ENCODE results near the gene CNN2.
A peak's percentile ranks its signal among the peaks of the same experiment; 100 is the strongest.

DNA sequence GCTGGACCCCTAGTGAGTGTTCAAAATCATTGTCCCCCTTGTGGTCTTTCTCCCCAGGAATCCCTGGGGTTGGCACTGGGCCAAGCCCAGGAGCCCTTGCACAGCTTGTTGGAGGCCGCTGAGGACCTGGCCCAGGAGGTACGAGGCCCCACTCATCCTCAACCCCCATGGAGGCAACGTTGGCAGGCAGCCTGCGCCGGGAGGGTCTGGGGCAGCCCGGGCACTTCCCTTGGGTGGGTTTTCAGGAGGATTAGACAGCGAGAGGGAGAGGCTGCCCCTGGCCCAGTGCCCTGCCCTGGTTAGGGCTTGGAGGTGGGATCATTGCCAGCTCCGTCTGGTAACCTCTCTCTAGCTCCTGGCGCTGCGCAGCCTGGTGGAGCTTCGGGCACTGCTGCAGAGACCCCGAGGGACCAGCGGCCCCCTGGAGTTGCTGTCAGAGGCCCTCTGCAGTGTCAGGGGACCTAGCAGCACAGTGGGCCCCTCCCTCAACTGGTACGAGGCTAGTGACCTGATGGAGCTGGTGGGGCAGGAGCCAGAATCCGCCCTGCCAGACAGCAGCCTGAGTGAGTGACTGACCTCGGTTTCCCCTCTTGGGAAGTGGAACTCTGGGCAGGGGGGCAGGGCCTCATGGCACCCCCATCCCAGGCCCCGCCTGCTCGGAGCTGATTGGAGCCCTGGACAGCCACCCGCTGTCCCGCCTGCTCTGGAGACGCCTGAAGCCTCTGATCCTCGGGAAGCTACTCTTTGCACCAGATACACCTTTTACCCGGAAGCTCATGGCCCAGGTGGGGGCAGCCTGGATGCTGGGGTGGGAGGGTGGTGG, 16.5 kb downstream of the CNN2 start:
- TF ChIP-seq, protein P1, sequence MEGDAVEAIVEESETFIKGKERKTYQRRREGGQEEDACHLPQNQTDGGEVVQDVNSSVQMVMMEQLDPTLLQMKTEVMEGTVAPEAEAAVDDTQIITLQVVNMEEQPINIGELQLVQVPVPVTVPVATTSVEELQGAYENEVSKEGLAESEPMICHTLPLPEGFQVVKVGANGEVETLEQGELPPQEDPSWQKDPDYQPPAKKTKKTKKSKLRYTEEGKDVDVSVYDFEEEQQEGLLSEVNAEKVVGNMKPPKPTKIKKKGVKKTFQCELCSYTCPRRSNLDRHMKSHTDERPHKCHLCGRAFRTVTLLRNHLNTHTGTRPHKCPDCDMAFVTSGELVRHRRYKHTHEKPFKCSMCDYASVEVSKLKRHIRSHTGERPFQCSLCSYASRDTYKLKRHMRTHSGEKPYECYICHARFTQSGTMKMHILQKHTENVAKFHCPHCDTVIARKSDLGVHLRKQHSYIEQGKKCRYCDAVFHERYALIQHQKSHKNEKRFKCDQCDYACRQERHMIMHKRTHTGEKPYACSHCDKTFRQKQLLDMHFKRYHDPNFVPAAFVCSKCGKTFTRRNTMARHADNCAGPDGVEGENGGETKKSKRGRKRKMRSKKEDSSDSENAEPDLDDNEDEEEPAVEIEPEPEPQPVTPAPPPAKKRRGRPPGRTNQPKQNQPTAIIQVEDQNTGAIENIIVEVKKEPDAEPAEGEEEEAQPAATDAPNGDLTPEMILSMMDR (IDR thresholded peaks at IDR 0.05): no peak
- TF ChIP-seq POLR2A (IDR thresholded peaks at IDR 0.05): peak in 1 of 4 donors; percentile 18

Data from esophagus squamous epithelium (tissue), 4 donors.